Fibroblast of skin of right biceps (primary cell): Measurements from ENCODE around the gene TRMU.

Experiments used
- DNase-seq: peaks from one replicate; pipeline ENCODE4 v3.0.0-alpha.2; 2013

Gene TRMU

DNA sequence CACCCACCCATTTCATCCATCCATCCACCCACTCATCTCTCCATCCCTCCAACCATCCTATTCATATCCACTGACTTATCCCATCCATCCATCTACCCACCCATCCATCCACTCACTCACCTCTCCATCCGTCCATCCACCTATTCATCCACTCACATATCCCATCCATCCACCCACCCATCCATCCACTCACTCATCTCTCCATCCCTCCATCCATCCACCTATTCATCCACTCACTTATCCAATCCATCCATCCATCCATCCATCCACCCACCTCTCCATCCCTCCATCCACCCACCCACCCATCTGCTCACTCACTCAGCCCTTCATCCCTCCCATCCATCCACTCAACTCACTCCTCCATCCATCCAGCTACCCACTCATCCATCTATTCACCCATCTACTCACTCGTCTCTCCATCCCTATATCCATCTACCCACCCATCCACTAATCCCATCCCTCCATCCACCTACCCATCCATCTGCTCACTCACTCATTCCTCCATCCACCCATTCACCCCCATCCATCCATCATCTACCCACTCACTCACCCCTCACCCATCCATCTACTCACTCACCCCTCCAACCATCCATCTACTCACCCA lies 36.2 kb downstream of the TRMU start:
- DNase-seq = no peak

DNA sequence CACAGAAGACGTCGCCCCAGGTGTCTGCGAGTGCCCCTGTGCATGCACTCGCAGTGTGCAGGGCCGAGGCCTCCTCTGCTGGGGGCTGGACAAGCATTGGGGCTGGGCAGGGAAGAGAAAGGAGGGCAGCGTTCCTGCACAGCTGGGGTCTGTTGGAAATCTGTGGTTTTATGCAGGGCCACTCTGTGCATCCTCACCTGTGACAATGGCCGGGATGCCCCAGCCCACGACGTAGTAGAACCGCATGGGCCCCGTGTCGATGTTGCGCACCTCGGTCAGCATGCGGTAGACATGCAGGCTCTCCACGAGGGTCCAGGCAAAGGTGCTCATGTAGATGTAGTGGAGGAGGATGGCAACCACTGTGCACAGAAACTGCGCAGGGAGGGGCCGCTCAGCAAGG lies 37.2 kb downstream of the TRMU start:
- no peak for DNase-seq

DNA sequence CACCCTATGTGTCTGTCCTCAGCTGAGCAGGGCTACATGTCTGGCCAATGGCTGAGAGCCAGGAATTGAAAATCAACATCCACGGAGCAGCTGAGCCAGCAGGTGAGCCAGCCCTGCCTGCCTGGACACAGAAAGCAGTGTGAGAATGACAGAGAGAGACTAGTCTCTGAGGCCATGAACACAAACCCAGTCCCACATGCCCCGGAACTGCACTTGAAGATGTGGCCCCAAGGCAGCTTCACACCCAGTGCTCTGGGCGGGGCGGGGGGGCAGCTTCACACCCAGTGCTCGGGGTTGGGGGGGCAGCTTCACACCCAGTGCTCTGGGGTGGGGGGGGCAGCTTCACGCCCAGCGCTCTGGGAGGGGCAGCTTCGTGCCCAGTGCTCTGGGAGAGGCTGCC lies 37.6 kb downstream of the TRMU start:
- no peak for DNase-seq

DNA sequence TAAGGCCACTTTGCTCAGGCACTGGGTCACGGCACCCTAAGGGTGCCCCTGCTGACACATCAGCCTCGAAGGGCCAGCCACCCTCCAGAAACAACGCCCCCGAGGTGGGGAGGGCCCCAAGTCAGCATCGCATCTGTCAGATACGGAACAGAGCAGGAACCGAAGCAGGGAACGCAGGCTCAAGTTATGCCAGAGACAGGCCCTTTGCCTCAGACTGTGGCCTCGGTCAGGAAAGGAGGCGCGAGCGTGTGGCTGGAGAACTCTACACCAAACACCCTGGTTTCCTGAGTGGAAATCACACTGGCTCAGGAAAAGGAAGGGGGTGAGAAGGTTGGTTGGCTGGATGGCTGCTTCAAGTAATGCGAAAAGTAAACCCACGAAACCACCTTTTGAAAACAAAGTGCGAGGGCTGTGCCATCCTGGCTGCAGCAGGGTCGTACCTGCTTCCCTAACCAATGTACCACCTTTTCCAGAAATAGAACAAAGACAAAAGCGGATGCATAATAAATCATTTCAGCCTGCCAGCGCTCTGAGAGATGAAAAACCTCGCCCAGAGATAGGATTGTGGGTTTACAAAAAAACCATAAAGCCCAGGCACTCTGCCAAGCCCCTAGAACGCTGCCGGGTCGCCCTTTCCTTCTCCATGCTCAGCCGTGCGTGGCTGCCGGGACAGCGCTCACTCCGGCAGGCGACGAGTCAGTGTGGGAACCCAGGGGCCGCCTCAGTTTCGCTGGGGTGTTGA lies 38.6 kb downstream of the TRMU start:
- no peak for DNase-seq

DNA sequence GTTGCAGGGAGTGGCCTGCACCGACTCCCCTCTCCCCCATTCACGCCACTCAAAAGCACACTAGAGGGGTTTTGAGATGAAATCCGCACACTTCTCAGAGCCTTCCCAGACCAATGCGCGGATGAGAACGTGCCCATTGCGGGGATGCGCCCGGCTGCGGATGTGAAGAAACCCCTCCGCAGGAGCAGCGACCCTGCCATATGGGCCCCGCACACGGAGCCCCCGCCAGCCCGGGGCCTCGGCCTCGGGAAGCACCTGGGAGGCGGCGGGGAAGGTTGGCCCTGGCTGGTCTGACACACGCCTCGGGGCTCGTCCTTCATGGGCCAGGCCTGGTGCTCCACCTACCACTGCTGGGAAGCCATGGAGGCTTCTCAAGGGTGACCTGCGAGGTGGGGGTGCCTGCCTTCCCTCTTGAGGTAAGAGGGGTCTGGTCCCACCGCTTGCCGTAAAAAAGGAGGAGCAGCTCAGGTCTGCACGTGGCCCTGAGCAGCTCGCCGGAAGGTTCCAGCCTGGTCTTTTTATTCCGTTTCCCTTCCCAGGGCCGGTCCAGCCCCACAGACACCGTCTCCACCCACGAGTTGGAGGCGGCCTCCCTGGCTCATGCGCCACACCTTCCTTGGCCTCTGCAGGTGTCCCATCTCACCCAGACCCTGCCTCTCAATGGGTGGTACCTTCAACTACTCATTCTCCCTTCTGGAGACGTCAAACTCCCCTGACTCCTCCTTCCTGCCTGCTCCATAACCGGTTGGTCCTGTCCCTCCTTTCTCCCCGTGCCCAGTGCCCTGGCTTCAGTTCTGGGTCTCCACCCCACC lies 39.4 kb downstream of the TRMU start:
- DNase-seq = no peak

DNA sequence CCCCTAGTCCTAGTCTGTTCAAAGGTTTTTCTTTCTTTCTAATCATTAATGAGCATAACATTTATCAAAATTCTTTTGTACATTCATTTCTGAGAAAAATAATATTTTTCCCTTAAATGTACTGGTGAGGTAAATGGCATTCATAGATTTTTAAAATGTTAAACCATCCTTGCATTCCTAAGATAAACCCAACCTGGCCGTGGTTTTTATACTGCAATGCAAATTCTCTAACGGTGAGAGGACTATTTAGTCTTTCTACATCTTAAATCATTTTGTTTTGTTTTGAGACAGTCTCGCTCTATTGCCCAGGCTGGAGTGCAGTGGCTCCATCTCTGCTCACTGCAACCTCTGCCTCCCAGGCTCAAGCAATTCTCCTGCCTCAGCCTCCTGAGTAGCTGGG lies 40.6 kb downstream of the TRMU start:
- no peak for DNase-seq

DNA sequence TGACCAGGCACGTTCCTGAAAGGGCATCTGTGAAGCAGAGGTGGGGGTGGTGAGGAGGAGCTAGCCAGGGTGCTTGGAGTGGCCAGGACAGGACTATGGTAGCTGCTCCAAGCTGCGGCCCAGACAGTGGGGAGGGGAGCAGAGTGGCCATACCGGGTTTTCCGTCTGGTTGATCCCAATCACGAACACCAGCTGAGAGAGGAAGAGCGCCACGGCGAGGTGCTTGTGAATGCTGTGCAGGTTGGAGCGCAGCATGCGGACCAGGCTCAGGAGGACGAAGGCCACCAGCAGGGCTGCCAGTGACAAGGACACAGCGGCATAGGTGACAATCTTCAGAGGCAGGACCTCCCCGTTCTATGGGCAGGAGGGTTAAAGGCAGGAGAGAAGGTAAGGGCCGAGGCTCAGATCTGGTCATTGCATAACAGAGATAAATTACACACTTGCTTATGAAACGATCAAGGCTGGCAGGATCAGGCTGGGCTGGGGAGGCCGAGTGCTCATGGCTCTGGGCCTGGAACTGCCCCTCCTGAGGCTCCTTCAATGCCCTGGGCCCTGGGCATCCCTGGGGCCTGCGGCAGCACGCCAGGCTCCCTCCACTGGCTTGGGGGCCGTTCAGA lies 41.5 kb downstream of the TRMU start:
- DNase-seq = no peak

DNA sequence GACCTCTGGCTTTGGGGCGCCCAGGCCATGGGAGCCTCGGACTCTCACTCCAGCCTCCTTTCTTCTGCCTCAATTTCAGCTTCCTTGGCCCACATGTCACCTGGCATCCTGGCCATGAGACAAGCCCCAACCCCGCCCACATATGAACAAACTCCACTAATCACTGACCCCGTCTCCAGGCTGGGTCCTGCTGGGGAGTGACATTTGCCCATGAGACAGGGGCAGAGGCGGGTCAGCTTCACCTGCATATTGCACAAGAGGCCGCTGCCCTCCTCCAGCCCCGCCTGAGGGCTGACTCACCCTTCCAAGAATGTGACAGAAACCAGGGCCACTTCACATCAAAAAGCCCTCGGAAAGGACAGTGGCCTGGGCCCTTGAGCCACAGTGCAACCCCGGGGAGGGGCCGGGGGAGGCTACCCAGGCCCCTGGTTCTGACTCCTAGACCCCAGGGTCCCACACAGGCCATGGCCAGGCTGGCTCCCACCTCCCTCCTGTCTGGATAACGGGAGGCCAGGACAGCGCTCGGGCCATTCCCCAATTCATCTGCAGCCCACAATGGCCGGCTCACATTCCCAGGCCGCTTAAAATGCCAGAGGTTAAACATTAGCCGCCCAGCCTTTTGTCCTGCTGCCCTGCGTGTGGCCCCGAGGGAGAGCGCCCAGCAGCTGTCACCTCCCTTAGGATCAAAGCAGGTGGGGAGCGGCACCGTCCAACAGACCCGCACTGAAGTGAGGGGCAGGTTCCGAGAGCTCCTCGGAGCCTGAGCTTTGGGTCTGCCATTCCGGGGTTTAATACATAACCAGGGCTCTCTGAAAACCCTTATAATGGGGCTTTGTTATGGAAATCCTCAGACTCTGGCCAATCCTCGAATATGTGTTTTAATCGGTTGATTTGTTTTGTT lies 42.3 kb downstream of the TRMU start:
- DNase-seq = no peak

DNA sequence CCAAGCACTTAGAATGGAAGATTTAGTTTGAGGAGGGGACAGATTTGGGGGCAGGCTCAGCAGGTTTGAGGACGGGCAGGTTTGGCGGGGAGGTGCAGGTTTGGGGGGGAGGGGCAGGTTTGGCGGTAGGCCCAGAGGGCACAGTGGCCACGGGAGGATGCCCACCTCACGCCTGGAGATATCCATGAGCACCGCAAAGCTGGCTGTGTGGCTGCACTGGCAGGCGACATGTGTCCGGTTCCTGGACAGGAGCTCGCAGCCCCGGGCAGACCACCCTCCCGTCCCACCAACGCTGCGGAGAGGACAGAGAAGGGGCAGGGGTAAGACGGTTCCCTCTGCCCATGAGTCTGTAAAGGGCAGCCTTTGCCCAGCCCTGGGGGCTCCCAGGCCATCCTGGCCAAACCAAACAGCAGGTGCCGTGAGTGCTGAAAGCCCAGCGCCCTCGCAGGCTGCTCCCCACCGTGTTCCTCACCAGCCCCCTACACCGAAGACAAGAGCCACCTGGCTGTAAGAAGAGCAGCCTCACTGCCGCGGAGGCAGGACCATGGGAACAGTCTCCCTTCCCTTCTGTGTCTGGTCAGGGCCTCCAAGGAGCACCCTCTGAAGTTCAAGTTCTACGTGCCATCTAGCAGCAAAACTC lies 43.0 kb downstream of the TRMU start:
- no peak for DNase-seq

DNA sequence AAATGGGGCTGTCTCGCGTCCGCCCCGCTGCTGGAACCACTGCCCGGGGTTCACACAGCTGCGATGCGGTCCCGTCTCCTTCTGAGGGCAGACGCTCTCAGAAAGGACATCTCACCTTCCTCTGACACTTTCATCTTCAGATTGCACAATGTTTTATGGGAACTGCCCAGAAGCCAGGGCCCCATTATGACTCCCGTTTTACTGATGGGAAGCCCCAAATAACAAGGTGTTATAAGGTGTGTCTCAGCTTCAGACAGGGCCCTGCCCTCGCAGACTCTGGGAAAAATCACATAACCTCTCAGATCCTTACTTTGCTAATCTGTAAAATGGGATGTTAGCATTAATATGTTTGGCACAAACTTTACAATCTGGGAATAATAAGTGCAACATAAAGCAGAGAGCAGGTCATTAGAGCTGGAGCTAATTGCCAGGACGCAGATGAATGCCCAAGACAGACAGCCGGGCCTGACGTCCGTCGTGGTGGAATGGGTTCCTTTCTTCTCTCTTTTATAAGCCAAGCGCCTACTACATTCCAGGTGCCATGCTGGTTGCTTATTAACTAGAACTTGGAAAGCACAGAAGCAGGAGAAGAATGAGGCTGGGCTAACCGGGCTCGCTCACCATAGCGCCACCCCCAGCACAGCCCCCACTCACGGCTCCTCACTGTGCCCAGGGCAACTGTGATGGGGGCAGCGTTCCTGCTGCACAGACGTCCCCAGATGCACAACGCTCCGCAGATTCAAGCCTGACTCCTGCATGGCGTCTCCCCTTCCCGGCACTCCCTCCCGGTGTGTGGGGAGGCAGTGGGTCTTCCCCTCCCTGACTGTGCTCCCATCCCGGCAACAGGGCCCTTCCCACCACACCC lies 43.8 kb downstream of the TRMU start:
- no peak for DNase-seq

DNA sequence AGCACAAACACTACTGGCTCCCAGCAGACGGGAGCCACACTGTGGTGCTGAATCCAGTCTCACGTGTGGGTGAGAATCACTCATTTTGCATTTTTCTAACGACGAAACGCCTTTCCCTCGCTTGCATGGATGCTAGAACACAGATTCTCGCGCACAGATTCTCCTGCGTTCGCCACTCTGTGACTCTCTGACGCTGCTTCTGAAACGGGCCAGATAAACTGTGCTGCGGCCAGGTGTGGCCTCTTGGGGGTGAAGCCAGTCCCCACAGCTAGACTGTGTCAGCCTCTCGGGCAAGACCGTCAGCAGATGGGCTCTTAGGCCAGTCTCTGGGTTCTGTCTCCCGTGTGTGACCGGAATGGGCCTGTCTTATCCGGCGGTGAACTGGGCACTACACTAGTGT lies 44.6 kb downstream of the TRMU start:
- DNase-seq = no peak

DNA sequence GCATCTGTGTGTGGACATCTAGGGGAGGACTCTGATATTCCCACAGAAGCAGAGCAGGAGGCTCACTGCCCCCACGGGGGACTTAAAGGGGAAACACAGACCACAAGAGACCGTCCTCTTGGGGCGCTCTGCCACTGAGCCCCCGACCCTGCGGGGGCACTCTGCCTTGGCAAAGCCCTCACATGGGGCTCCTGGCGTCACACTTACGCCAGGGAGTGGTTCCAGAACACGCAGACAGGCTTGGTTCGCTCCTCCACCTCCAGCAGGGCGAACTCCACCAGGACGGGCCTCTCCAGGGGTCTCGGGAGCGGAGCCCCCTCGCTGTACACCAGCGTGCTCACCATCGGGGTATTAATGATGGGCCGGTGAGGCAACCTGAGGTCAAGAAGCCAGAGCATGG lies 45.1 kb downstream of the TRMU start:
- no peak for DNase-seq

DNA sequence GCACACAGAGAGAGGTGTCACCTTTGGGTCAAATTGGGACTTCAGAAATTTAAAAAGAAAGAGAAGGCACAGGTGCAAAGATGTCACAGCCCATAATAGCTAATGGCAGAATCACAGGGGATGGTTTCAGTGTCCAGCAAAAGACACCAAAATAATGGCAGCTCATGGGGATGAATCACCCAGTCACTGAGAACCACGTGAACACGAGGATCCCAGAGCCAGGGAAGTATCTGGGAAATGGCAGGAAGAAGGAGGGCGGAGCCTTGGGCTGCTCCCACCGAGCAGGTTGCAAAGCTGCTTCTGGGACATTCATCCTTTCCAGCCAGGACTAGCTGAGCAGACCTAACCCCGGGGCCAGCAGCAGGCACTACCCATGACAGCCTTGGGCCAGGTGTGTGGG lies 45.6 kb downstream of the TRMU start:
- DNase-seq = peak; percentile 11

DNA sequence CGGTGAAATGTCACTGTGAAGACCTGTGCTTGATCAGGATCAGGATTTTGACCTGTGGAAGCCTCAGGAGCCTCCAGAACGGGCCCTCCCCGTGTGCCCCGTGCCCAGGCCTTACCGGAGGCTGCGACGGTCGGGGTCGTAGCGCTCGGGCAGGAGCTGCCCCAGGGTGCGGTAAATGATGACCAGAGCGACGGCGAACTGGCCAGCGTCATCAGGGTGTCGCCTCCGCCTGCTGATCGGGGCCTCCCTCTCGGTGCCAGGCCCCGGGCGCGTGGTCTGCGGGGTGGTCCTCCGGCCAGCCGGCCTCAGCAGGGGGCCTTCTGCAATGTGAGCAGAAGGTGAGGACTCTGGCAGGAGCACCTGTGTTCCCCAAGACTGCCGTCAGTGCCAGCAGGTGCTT lies 46.2 kb downstream of the TRMU start:
- DNase-seq = no peak

DNA sequence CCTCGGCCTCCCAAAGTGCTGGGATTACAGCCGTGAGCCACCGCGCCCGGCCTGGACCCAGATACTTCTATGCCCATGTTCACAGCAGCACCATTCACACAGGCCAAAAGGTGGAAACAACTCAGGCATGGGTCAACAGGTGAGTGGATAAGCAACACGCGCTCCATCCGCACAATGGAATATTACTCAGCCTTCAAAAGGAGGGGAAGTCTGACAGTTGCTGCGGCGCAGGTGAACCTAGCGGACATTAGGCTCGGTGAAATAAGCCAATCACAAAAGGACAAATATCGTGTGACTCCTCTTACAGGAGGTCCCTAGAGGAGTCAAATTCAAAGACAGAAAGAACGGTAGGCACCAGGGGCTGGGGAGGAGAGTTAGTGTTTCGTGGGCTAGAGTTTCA lies 47.0 kb downstream of the TRMU start:
- no peak for DNase-seq

DNA sequence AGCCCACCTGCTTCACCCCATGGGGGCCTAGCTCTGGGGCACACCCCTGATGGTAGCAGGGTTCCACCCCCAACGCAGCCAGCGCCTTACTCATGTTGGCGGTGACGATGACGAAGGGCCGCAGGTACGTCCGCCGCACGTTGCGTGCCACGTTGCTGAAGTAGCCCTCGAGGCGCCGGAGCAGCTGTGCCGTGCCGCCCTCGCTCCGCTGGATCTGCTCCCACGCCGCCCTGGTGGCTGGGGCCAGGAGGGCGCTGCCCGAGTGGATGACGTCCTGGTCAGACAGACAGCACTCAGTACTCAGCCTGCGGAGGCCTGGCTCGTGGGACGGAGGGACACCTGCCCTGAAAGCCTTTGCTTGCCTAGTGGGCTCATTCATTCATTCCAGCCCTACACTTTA lies 50.8 kb downstream of the TRMU start:
- DNase-seq = no peak

DNA sequence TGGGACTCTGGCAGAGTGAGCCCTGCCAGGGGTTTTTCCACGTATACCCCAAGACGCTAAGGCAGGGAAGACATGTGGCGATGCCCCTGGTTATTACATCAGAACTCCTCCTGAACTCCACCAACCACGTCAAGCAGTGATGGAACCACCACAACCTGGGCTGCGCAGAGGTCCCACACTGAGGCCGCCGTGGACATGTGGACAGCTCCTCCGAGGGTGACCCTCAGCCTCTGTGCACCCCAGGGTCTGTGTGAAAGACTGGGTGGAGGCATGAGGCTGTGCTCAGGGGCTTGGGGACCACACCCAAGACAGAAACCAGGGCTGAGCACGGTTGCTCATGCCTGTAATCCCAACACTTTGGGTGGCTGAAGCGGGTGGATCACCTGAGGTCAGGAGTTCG lies 52.2 kb downstream of the TRMU start:
- no peak for DNase-seq

DNA sequence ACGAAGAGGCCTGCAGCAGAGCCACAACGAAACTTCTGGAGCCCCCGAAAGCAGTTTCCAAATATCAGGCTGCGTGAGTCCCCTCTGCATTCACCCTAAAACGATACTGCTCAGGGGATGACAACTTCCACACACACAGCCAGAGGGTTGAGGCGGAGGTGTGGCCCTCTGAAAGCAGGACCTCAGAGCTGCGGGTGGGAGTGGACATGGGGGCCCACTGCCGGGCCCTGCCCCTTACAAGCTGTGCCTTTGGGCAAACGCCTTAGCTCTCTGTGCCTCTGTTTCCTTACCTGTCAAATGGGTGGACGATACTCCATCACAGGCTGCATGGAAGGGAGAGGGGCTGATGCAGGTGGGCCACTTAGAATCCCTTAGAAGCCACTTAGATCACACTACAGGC lies 53.1 kb downstream of the TRMU start:
- no peak for DNase-seq

DNA sequence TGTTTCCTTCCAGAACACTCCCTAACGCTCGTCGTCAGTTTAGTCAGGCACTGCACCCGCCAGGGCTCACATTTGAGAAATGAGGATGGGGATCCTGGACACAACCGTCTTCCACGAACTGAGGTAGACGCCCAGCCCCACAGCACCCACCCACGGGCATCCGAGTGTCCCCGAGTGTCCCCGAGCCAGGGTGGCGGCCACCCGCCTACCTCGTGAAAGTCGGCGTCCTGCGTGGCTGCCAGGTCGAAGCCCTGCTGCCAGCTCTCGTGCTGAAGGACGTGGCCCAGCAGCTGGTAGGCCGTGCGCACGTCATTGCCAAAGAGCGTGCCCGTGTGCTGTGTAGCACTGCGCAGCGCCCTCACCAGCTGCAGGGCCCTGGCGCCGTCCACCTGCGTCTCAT lies 53.6 kb downstream of the TRMU start:
- DNase-seq = no peak

DNA sequence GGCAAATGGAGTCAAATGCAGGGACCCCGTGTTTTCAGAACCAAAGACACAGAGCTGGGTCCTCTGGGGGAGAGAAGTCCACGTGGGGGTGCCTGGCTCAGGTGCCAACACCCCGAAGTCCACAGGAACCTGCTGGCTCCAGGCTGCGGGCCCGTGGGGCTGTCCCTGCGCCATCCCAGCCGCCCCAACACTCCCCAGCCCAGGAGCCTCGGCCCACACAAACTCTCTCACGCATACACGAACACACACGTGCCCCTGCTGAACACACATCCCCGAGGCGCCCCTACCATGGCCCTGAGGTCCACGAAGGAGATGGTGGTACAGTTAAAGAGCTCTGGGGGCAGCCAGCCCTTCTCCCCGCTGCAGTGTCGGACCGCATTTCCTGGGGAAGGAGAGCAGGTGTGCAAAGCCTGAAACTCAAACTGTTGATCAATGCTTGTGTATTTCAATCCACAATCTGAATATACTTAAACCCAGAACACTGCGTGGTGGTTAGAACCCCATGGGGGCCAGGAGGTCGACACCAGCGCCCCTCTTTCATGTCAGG lies 54.7 kb downstream of the TRMU start:
- DNase-seq = no peak
